HEK293 (cell line): ENCODE measurements around the gene GNB3.

Experiments used
- CTCF ChIA-PET: fragments of 350-600 bp; formaldehyde crosslinking; extraction: SDS; loops from one replicate; lab custom pipeline; 2021; ENCODE audit warnings: antibody characterized with exemption; lab: Yijun Ruan, JAX
- POLR2A ChIA-PET: fragments of 300-600 bp; formaldehyde crosslinking; extraction: SDS; loops from one replicate; lab custom pipeline; 2020; ENCODE audit warnings: antibody characterized with exemption, inconsistent platforms; lab: Yijun Ruan, JAX
- H3K27ac ChIP-seq: fragments of 200-500 bp; sonication (Bioruptor generic); 2 replicates; pipeline ENCODE4 v1.5.1; 2014; ENCODE audit warnings: low read depth, low read length, control low read depth, inconsistent platforms; ENCODE audit errors: extremely low read depth
- H3K36me3 ChIP-seq, 2 experiments: fragments of 200-500 bp in 1 of 2; sonication (Bioruptor generic) in 1 of 2; 1 replicate in 1 of 2; 2 replicates in 1 of 2; pipeline ENCODE4 v1.5.1; 2014 to 2017; ENCODE audit warnings: inconsistent platforms in 2 of 2, low read length in 2 of 2; ENCODE audit not compliant: control insufficient read depth in 2 of 2, insufficient read depth in 1 of 2
- H3K4me1 ChIP-seq: fragments of 200-500 bp; sonication (Bioruptor generic); 2 replicates; pipeline ENCODE4 v1.5.1; 2014; ENCODE audit warnings: mild to moderate bottlenecking, low read length, inconsistent platforms; ENCODE audit not compliant: control insufficient read depth, insufficient read depth
- H3K4me3 ChIP-seq: 2 replicates; pipeline ENCODE4 v1.5.1; 2011; ENCODE audit warnings: low read depth, mild to moderate bottlenecking, control low read depth, low read length, moderate library complexity
- H3K9me3 ChIP-seq: fragments of 200-500 bp; sonication (Bioruptor generic); 2 replicates; pipeline ENCODE4 v1.5.1; 2014; ENCODE audit warnings: low read depth, low read length, inconsistent platforms; ENCODE audit not compliant: control insufficient read depth, insufficient read depth
- BCL6B ChIP-seq: fragments of 450-650 bp; formaldehyde crosslinking; IDR thresholded peaks from 2 replicates; pipeline ENCODE4 v1.5.1; 2017; ENCODE audit warnings: missing biosample characterization, missing genetic modification characterization
- FEZF1 ChIP-seq: fragments of 450-650 bp; formaldehyde crosslinking; IDR thresholded peaks from 2 replicates; pipeline ENCODE4 v1.5.1; 2016; ENCODE audit warnings: missing biosample characterization, missing genetic modification characterization
- IKZF3 ChIP-seq: fragments of 450-650 bp; IDR thresholded peaks from 2 replicates; pipeline ENCODE4 v1.5.0; 2018; ENCODE audit warnings: missing biosample characterization, mild to moderate bottlenecking, missing genetic modification characterization, moderate library complexity
- MYNN ChIP-seq: fragments of 450-650 bp; formaldehyde crosslinking; IDR thresholded peaks from 2 replicates; pipeline ENCODE4 v1.5.1; 2016; ENCODE audit warnings: missing biosample characterization, missing genetic modification characterization, borderline replicate concordance
- PRDM2 ChIP-seq: fragments of 450-650 bp; formaldehyde crosslinking; IDR thresholded peaks from 2 replicates; pipeline ENCODE4 v1.5.1; 2016; ENCODE audit warnings: missing biosample characterization, missing genetic modification characterization, borderline replicate concordance
- TSHZ1 ChIP-seq: fragments of 450-650 bp; formaldehyde crosslinking; IDR thresholded peaks from 2 replicates; pipeline ENCODE4 v1.5.1; 2016; ENCODE audit warnings: missing biosample characterization, missing genetic modification characterization, borderline replicate concordance
- YY1 ChIP-seq: fragments of 450-650 bp; formaldehyde crosslinking; IDR thresholded peaks from 2 replicates; pipeline ENCODE4 v1.5.1; 2018; ENCODE audit warnings: missing biosample characterization, missing genetic modification characterization
- ZNF174 ChIP-seq: fragments of 450-650 bp; formaldehyde crosslinking; IDR thresholded peaks from 2 replicates; pipeline ENCODE4 v1.5.0; 2017; ENCODE audit warnings: missing biosample characterization, mild to moderate bottlenecking, missing genetic modification characterization
- ZNF510 ChIP-seq: fragments of 450-650 bp; formaldehyde crosslinking; IDR thresholded peaks from 2 replicates; pipeline ENCODE4 v1.5.1; 2018; ENCODE audit warnings: mild to moderate bottlenecking, missing genetic modification characterization, missing biosample characterization; ENCODE audit not compliant: insufficient replicate concordance
- ZNF518A ChIP-seq: fragments of 450-650 bp; formaldehyde crosslinking; conservative IDR thresholded peaks from 2 replicates; pipeline ENCODE4 v1.5.1; 2016; ENCODE audit warnings: low read depth, missing biosample characterization, missing genetic modification characterization
- ZNF560 ChIP-seq: fragments of 450-650 bp; formaldehyde crosslinking; IDR thresholded peaks from 2 replicates; pipeline ENCODE4 v1.5.1; 2017; ENCODE audit warnings: missing biosample characterization, missing genetic modification characterization, borderline replicate concordance
- ZNF621 ChIP-seq: fragments of 450-650 bp; formaldehyde crosslinking; IDR thresholded peaks from 2 replicates; pipeline ENCODE4 v1.5.1; 2017; ENCODE audit warnings: missing biosample characterization, missing genetic modification characterization
- ZNF837 ChIP-seq: fragments of 450-650 bp; formaldehyde crosslinking; IDR thresholded peaks from 2 replicates; pipeline ENCODE4 v1.5.1; 2016; ENCODE audit warnings: missing biosample characterization, missing genetic modification characterization

GNB3 gene

GRCh38 chr12:6860116-6860515, 19.4 kb downstream of the GNB3 start:
- ChIA-PET CTCF (interaction anchor here (0.6 to 1.3 kb wide), 3 partner anchors 9 to 107 kb away, joined by 3 to 6 read pairs (median 4); partner anchors contain the start of genes MLF2 and SPSB2), POLR2A (interaction anchor here (0.6 to 2.2 kb wide), 2 partner anchors 9 to 49 kb away, joined by 3 to 14 read pairs; partner anchors contain the start of genes CDCA3 and USP5)
- TF ChIP-seq BCL6B (tag by site-specific recombination): no peak
- no peak for TF ChIP-seq TSHZ1 (tag by site-specific recombination)
- H3K36me3 ChIP-seq: peaks cover 23 to 97% of the 10 kb centered on the region in 2 experiments
- no peak overlapping the region for H3K27ac ChIP-seq
- no peak overlapping the region for H3K4me3 ChIP-seq
- H3K4me1 ChIP-seq: no peaks in the 10 kb centered on the region
- no peaks in the 10 kb centered on the region for H3K9me3 ChIP-seq

- Histone ChIP-seq H3K4me1 (no peaks in the 10 kb centered on the region), H3K36me3 (peaks cover 23 to 97% of the 10 kb centered on the region in 2 experiments), H3K4me3 (no peak overlapping the region), H3K27ac (no peak overlapping the region), H3K9me3 (no peaks in the 10 kb centered on the region)
- CTCF ChIA-PET: interaction anchor here (0.5 to 1.3 kb wide), 3 partner anchors 8 to 252 kb away, joined by 3 to 9 read pairs (median 6); partner anchors contain the start of gene SPSB2
- TF ChIP-seq ZNF174 (tag by site-specific recombination): no peak
- no peak for TF ChIP-seq ZNF560
- TF ChIP-seq YY1 (tag by site-specific recombination): no peak
- no peak for TF ChIP-seq PRDM2 (tag by site-specific recombination)
- no peak for TF ChIP-seq MYNN (tag by site-specific recombination)
- TF ChIP-seq ZNF510 (tag by site-specific recombination): no peak
- TF ChIP-seq ZNF837: no peak
- TF ChIP-seq FEZF1: no peak
- no peak for TF ChIP-seq ZNF621 (tag by site-specific recombination)
- no peak for TF ChIP-seq IKZF3
- no peak for TF ChIP-seq ZNF518A (tag by site-specific recombination)
- POLR2A ChIA-PET: interaction anchor here (2.2 kb wide), 1 partner anchor 9 kb away, joined by 14 read pairs; the partner anchor contains the start of genes CDCA3 and USP5
These were observed 20.2 kb downstream of the GNB3 start for GRCh38 chr12:6860942-6861341.
